GM12878 (cell line): ENCODE results near the gene CENATAC. TPM values are rescaled to one million over a fixed set of nuclear protein-coding genes. Genes with fewer than 3 reads are reported as not detected.
A peak's percentile ranks its signal among the peaks of the same experiment; 100 is the strongest.

Experiments
- ATAC-seq: fragments of 200-7000 bp; cut with Tn5 transposase; 3 replicates; pipeline ENCODE4 v1.9.1; 2020; ENCODE audit warnings: mild to moderate bottlenecking, moderate library complexity
- BruUV-seq: library from RNA; stranded (reverse); fragments of 400-500 nt; replicated peaks from 2 replicates; lab custom pipeline; 2021; lab: Mats Ljungman, UMichigan
- CTCF ChIA-PET: fragments of 300-600 bp; sonication (Branson Sonifier 250); formaldehyde crosslinking; extraction: SDS; loops from one replicate; lab custom pipeline; 2021; ENCODE audit warnings: inconsistent platforms; lab: Yijun Ruan, JAX
- POLR2A ChIA-PET: fragments of 350-600 bp; formaldehyde crosslinking; extraction: SDS; loops from one replicate; lab custom pipeline; 2021; ENCODE audit warnings: inconsistent platforms; lab: Charles Lee
- RAD21 ChIA-PET: fragments of 300-600 bp; sonication (Branson Sonifier 250); formaldehyde crosslinking; loops from one replicate; lab custom pipeline; 2023; ENCODE audit warnings: antibody characterized with exemption; ENCODE audit not compliant: unreplicated experiment; lab: Charles Lee
- SMC1A ChIA-PET: fragments of 300-600 bp; sonication (Branson Sonifier 250); formaldehyde crosslinking; loops from one replicate; lab custom pipeline; 2023; ENCODE audit not compliant: unreplicated experiment, uncharacterized antibody; lab: Charles Lee
- DNase-seq: peaks from one replicate; pipeline ENCODE4 v3.0.0-alpha.2; 2011; ENCODE audit warnings: low read depth, low spot score
- FAIRE-seq: peaks from 3 replicates; lab custom pipeline; 2011; peaks lifted over from hg19 to GRCh38; lab: Jason Lieb, UNC
- H2AFZ ChIP-seq: 2 replicates; pipeline ENCODE4 v1.6.0; 2011; ENCODE audit warnings: low read depth, low read length, control low read depth; ENCODE audit not compliant: control insufficient read depth
- H3K27ac ChIP-seq: 2 replicates; pipeline ENCODE4 v1.5.1; 2011; ENCODE audit warnings: control low read depth; ENCODE audit not compliant: control insufficient read depth, insufficient read depth
- H3K27me3 ChIP-seq, 2 experiments: replicated peaks in 1 of 2; 2 replicates each; pipeline versions ENCODE4 v1.6.0 to v1.6.1; 2011; ENCODE audit warnings: low read length in 1 of 2; ENCODE audit not compliant: control insufficient read depth in 2 of 2, insufficient read depth in 2 of 2
- H3K36me3 ChIP-seq, 2 experiments: 2 replicates each; pipeline ENCODE4 v1.5.1; 2011; ENCODE audit warnings: low read length in 1 of 2; ENCODE audit not compliant: control insufficient read depth in 2 of 2, insufficient read depth in 2 of 2
- H3K4me1 ChIP-seq: 2 replicates; pipeline ENCODE4 v1.6.1; 2011; ENCODE audit warnings: mild to moderate bottlenecking, low read length, moderate library complexity, mixed read lengths; ENCODE audit not compliant: control insufficient read depth, insufficient read depth
- H3K4me2 ChIP-seq: 2 replicates; pipeline ENCODE4 v1.6.0; 2011; ENCODE audit warnings: control low read depth; ENCODE audit not compliant: control insufficient read depth, insufficient read depth
- H3K4me3 ChIP-seq: fragments of 200-600 bp; sonication (generic); 2 replicates; pipeline ENCODE4 v1.5.1; 2016
- H3K79me2 ChIP-seq: 2 replicates; pipeline ENCODE4 v1.6.0; 2011; ENCODE audit warnings: low read length; ENCODE audit not compliant: control insufficient read depth, insufficient read depth
- H3K9ac ChIP-seq: 2 replicates; pipeline ENCODE4 v1.8.0; 2011; ENCODE audit warnings: low read length, control low read depth, mixed read lengths; ENCODE audit not compliant: control insufficient read depth, insufficient read depth
- H3K9me3 ChIP-seq: replicated peaks from 3 replicates; pipeline ENCODE4 v1.5.1; 2011; ENCODE audit warnings: mild to moderate bottlenecking, low read length; ENCODE audit not compliant: control insufficient read depth, insufficient read depth
- H4K20me1 ChIP-seq: 2 replicates; pipeline ENCODE4 v1.6.0; 2011; ENCODE audit not compliant: control insufficient read depth, insufficient read depth
- ASH2L ChIP-seq: fragments of 300-600, 200-600 bp; sonication (generic); IDR thresholded peaks from 2 replicates; pipeline ENCODE4 v1.6.1; 2017; ENCODE audit warnings: low read depth, mild to moderate bottlenecking, borderline replicate concordance
- BMI1 ChIP-seq: fragments of 450-650 bp; IDR thresholded peaks from 2 replicates; pipeline ENCODE4 v1.6.1; 2016; ENCODE audit warnings: mild to moderate bottlenecking, moderate library complexity, borderline replicate concordance
- DPF2 ChIP-seq: fragments of 450-650 bp; IDR thresholded peaks from 2 replicates; pipeline ENCODE4 v1.6.1; 2017; ENCODE audit warnings: mild to moderate bottlenecking
- EED ChIP-seq: sonication (generic); IDR thresholded peaks from 2 replicates; pipeline ENCODE4 v1.6.1; 2016; ENCODE audit warnings: antibody characterized with exemption, low read depth
- HDAC2 ChIP-seq: fragments of 200-600 bp; sonication (generic); IDR thresholded peaks from 2 replicates; pipeline ENCODE4 v1.6.1; 2017
- IKZF1 ChIP-seq: fragments of 450-650 bp; conservative IDR thresholded peaks from 2 replicates; pipeline ENCODE4 v1.6.1; 2017; ENCODE audit warnings: antibody characterized with exemption, mild to moderate bottlenecking
- IKZF2 ChIP-seq, 2 experiments: fragments of 450-650 bp; IDR thresholded peaks; 2 replicates each; pipeline ENCODE4 v1.6.1; 2017; ENCODE audit warnings: mild to moderate bottlenecking in 2 of 2, moderate library complexity in 2 of 2
- KDM1A ChIP-seq: fragments of 200-600 bp; sonication (generic); IDR thresholded peaks from 2 replicates; pipeline ENCODE4 v1.6.1; 2016; ENCODE audit warnings: borderline replicate concordance
- MEF2B ChIP-seq: fragments of 450-650 bp; IDR thresholded peaks from 2 replicates; pipeline ENCODE4 v1.6.1; 2018; ENCODE audit warnings: mild to moderate bottlenecking, moderate library complexity; ENCODE audit not compliant: partially characterized antibody, poor library complexity, severe bottlenecking
- RELA ChIP-seq: fragments of 450-650 bp; IDR thresholded peaks from 2 replicates; pipeline ENCODE4 v1.8.0; 2014; ENCODE audit warnings: borderline replicate concordance; ENCODE audit not compliant: partially characterized antibody
- RELB ChIP-seq: fragments of 450-650 bp; IDR thresholded peaks from 2 replicates; pipeline ENCODE4 v1.6.1; 2017; ENCODE audit warnings: low read depth, mild to moderate bottlenecking, moderate library complexity
- SP1 ChIP-seq: IDR thresholded peaks from one replicate; pipeline ENCODE4 v1.6.1; 2011; ENCODE audit warnings: low read depth, low read length
- ZNF24 ChIP-seq: fragments of 450-650 bp; IDR thresholded peaks from 2 replicates; pipeline ENCODE4 v1.6.1; 2017; ENCODE audit warnings: antibody characterized with exemption, mild to moderate bottlenecking
- WGBS: methylation state at CpG from one replicate; pipeline ENCODE4 v1.1.6; 2016; ENCODE audit warnings: low lambda C conversion rate; ENCODE audit not compliant: insufficient replicate concordance, insufficient coverage; ENCODE audit errors: missing lambda C conversion rate; 5-methylcytosine and 5-hydroxymethylcytosine counted together
- in situ Hi-C: fragments of 300-500 bp; cut with MboI; formaldehyde crosslinking; loops from 9 replicates; pipeline ENCODE4 v1.14.3; 2018; ENCODE audit warnings: mixed read lengths
- intact Hi-C: fragments of 100-400 bp; cut with micrococcal nuclease; formaldehyde crosslinking; loops from one replicate; pipeline ENCODE4 v1.14.2; 2022; ENCODE audit not compliant: unreplicated experiment
- polyA plus RNA-seq, 11 experiments: library from polyadenylated mRNA; depleted of rRNA in 4 of 11; unstranded in 6 of 11; stranded (reverse) in 5 of 11; fragments of >200 nt; fragmentation: Nextera tagmentation in 4 of 11; fragmentation: Illumina TruSeq in 1 of 11; extraction: Ambion mirVana in 4 of 11; extraction: Trizol in 1 of 11; gene quantifications; 1 replicate in 1 of 11; 2 replicates in 10 of 11; pipeline versions ENCODE4 v1.2.1 to v1.2.3, GENCODE V29; 2011 to 2016; ENCODE audit warnings: inconsistent platforms in 2 of 11, missing spikeins in 2 of 11, low read depth in 1 of 11
- total RNA-seq, 4 experiments: library from RNA; depleted of rRNA in 3 of 4; stranded (reverse); fragments of >200 nt in 3 of 4; fragmentation: Illumina TruSeq in 1 of 4; extraction: Trizol in 1 of 4; gene quantifications; 2 replicates each; pipeline versions ENCODE4 v1.2.1 to v1.2.3, GENCODE V29; 2013 to 2021
- TF ChIP-seq, protein P1 (sequence below): fragments of 450-650 bp; IDR thresholded peaks from 2 replicates; pipeline ENCODE4 v1.6.1; 2016; ENCODE audit warnings: mild to moderate bottlenecking
- TF ChIP-seq, protein P2 (sequence below): IDR thresholded peaks from 2 replicates; pipeline ENCODE4 v1.6.1; 2012; ENCODE audit warnings: low read depth, low read length, improper control_type of control experiment
- TF ChIP-seq, protein P3 (sequence below): fragments of 450-650 bp; IDR thresholded peaks from 2 replicates; pipeline ENCODE4 v1.6.1; 2017; ENCODE audit warnings: mild to moderate bottlenecking, moderate library complexity

The CENATAC gene
- total and polyA plus RNA-seq, 10 of the 15 experiments (the other 5 are each of a cell fraction or from before 2014, with no cell fraction given): 4.8 to 37.1 (median 24.1) TPM

- RAD21 ChIA-PET: interaction anchor here (0.8 to 2.8 kb wide), 5 partner anchors 14 to 269 kb away, joined by 3 to 20 read pairs (median 4); partner anchors contain the start of genes HMBS and VPS11
- CTCF ChIA-PET: interaction anchor here (0.9 to 1.9 kb wide), 5 partner anchors 15 to 41 kb away, joined by 3 to 6 read pairs (median 4); partner anchors contain the start of genes RPS25, SLC37A4, TRAPPC4 and VPS11
- H3K27me3 ChIP-seq: no peaks in the 10 kb centered on the region
- no TSS peak for BruUV-seq
- intact Hi-C loops (no loop called here), in situ Hi-C loops (no loop called here)
- H3K4me2 ChIP-seq: peak overlapping the region; percentile 61
- peaks cover 39% of the 10 kb centered on the region in 2 experiments for H3K36me3 ChIP-seq
- H3K9ac ChIP-seq: peak overlapping the region; percentile 24; the same call in 1 of the 2 replicates
- TF ChIP-seq EED: peak; percentile 72; the same call in 1 of the 2 replicates
- TF ChIP-seq, protein P1, sequence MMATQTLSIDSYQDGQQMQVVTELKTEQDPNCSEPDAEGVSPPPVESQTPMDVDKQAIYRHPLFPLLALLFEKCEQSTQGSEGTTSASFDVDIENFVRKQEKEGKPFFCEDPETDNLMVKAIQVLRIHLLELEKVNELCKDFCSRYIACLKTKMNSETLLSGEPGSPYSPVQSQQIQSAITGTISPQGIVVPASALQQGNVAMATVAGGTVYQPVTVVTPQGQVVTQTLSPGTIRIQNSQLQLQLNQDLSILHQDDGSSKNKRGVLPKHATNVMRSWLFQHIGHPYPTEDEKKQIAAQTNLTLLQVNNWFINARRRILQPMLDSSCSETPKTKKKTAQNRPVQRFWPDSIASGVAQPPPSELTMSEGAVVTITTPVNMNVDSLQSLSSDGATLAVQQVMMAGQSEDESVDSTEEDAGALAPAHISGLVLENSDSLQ: peak; percentile 56; the same call in 1 of the 2 replicates
- peak; percentile 2 for TF ChIP-seq RELA
- TF ChIP-seq, protein P2, sequence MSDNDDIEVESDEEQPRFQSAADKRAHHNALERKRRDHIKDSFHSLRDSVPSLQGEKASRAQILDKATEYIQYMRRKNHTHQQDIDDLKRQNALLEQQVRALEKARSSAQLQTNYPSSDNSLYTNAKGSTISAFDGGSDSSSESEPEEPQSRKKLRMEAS: peak; percentile 61; the same call in 1 of the 2 replicates
- TF ChIP-seq ASH2L: no peak
- no peak for TF ChIP-seq KDM1A
- peak; percentile 47 for TF ChIP-seq IKZF1
- 0 out of 2 replicates have a peak, but pooled peaks have one; percentile 16 for TF ChIP-seq RELB
- TF ChIP-seq, protein P3, sequence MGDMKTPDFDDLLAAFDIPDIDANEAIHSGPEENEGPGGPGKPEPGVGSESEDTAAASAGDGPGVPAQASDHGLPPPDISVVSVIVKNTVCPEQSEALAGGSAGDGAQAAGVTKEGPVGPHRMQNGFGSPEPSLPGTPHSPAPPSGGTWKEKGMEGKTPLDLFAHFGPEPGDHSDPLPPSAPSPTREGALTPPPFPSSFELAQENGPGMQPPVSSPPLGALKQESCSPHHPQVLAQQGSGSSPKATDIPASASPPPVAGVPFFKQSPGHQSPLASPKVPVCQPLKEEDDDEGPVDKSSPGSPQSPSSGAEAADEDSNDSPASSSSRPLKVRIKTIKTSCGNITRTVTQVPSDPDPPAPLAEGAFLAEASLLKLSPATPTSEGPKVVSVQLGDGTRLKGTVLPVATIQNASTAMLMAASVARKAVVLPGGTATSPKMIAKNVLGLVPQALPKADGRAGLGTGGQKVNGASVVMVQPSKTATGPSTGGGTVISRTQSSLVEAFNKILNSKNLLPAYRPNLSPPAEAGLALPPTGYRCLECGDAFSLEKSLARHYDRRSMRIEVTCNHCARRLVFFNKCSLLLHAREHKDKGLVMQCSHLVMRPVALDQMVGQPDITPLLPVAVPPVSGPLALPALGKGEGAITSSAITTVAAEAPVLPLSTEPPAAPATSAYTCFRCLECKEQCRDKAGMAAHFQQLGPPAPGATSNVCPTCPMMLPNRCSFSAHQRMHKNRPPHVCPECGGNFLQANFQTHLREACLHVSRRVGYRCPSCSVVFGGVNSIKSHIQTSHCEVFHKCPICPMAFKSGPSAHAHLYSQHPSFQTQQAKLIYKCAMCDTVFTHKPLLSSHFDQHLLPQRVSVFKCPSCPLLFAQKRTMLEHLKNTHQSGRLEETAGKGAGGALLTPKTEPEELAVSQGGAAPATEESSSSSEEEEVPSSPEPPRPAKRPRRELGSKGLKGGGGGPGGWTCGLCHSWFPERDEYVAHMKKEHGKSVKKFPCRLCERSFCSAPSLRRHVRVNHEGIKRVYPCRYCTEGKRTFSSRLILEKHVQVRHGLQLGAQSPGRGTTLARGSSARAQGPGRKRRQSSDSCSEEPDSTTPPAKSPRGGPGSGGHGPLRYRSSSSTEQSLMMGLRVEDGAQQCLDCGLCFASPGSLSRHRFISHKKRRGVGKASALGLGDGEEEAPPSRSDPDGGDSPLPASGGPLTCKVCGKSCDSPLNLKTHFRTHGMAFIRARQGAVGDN: 0 out of 2 replicates have a peak, but pooled peaks have one; percentile 42
- TF ChIP-seq ZNF24: no peak
- no peak for TF ChIP-seq BMI1
- TF ChIP-seq SP1: no peak
- peak; percentile 24 for TF ChIP-seq MEF2B
- no peak for TF ChIP-seq HDAC2
- TF ChIP-seq IKZF2 (IDR thresholded peaks at IDR 0.05): 0 out of 4 replicates have a peak, but pooled peaks of 1 of the 2 experiments have one; percentile 20
- TF ChIP-seq DPF2: peak; percentile 11; the same call in 1 of the 2 replicates
- SMC1A ChIA-PET: interaction anchor here (0.6 to 1.6 kb wide), 4 partner anchors 9 to 263 kb away, joined by 3 to 6 read pairs (median 4); partner anchors contain the start of gene VPS11
- H3K9me3 ChIP-seq: no peaks in the 10 kb centered on the region
- H3K4me3 ChIP-seq: peak overlapping the region; percentile 43; the same call in 1 of the 2 replicates
- peak overlapping the region; percentile 71 for H3K27ac ChIP-seq
- no peaks in the 10 kb centered on the region for H4K20me1 ChIP-seq
- peak overlapping the region; percentile 9; the same call in 1 of the 2 replicates for H2AFZ ChIP-seq
- H3K79me2 ChIP-seq: peaks cover 37% of the 10 kb centered on the region
- DNase-seq: no peak
- H3K4me1 ChIP-seq: peaks cover 33% of the 10 kb centered on the region
- WGBS: 64% methylated on average over 23 of the region's 23 CpGs
- no peak for ATAC-seq
- POLR2A ChIA-PET: interaction anchor here (0.6 to 2.3 kb wide), 10 partner anchors 9 to 57 kb away, joined by 3 to 14 read pairs (median 6); partner anchors contain the start of genes HMBS, RPS25, TRAPPC4 and VPS11
- no peak for FAIRE-seq
Observed at GRCh38 chr11:119052163-119052814, 54.4 kb downstream of the CENATAC start.
